Stimulated activated CD8-positive, alpha-beta memory T cell treated with anti-CD3 and anti-CD28 coated beads, Interleukin-12 subunit alpha, Interleukin-12 subunit beta, amount 100 ng/mL, for 24 hours (primary cell): ENCODE measurements around the gene MYOG.
A peak's percentile ranks its signal among the peaks of the same experiment; 100 is the strongest.

Source experiments
- DNase-seq: peaks from one replicate; pipeline ENCODE4 v3.0.0-alpha.2; 2020; ENCODE audit errors: extremely low read depth

The MYOG gene

DNA sequence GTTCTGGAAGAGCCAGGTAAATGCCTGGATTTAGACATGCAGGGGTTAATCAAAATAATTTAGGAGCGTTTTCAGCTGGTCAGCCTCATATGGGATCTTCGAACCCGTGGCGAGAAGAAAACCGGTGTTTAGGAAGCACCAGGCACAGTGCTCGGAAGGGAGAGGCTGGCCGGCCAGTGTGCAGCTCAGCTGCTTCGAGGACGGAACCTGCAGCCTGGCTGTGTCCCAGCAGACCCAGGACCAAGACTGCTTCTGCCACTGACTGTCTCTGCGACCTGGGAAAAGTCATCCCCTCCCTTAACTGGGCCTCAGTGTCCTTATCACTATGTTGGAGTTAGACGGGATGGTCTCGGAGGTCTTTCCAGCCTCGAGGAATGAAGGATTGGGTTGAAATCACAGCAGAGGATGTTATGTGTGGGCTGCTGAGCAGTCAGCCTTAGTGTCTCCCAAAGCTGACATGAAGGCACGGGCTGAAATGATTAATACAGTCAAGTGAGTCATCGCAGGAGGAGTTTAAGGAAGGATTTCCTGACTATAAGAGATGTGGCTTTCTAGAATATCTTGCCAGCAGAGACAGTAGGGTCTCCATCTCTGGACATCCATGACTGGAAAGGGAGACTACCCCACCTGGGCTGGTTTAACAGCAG lies 38.7 kb downstream of the MYOG start:
- DNase-seq, result no peak

- no peak for DNase-seq
Measured at GRCh38 chr1:203045821-203046594, 39.8 kb downstream of the MYOG start.

GRCh38 chr1:203045336-203045735 lies 40.5 kb downstream of the MYOG start:
- no peak for DNase-seq

GRCh38 chr1:203044546-203045250 lies 41.1 kb downstream of the MYOG start:
- no peak for DNase-seq

GRCh38 chr1:203043830-203044545 lies 41.8 kb downstream of the MYOG start:
- no peak for DNase-seq

DNA sequence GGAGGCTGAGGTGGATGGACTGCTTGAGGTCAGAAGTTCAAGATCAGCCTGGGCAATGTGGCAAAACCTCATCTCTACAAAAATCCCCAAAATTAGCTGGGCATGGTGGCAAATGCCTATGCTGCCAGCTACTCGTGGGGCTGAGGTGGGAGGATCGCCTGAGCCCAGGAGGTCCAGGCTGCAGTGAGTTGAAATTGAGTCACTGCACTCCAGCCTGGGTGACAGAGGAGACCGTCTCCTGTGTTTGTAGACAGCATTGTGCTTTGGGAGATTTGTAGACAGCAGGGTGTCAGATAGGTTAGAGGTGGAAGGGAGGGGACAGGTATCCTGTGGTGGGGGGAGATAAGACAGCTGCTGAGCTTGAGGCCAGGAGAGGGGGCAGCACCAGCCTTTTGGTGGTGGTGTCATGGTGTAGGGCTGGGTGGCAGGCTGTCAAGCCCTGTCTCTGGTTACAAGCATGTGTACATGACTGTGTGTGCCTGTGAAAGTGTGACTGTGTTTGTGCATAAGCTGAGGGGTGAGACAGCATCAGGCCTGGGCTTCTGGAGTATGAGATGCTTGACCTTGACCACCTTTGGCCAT lies 44.4 kb downstream of the MYOG start:
- DNase-seq, result no peak

- no peak for DNase-seq
Measured at GRCh38 chr1:203040513-203041275, 45.1 kb downstream of the MYOG start.

- no peak for DNase-seq
Measured at GRCh38 chr1:203039609-203040512, 46.0 kb downstream of the MYOG start.

- DNase-seq, result peak; percentile 32
Measured at GRCh38 chr1:203038891-203039608, 46.8 kb downstream of the MYOG start.

- no peak for DNase-seq
Measured at GRCh38 chr1:203038217-203038741, 47.5 kb downstream of the MYOG start.

- no peak for DNase-seq
Measured at GRCh38 chr1:203037509-203038190, 48.2 kb downstream of the MYOG start.

DNA sequence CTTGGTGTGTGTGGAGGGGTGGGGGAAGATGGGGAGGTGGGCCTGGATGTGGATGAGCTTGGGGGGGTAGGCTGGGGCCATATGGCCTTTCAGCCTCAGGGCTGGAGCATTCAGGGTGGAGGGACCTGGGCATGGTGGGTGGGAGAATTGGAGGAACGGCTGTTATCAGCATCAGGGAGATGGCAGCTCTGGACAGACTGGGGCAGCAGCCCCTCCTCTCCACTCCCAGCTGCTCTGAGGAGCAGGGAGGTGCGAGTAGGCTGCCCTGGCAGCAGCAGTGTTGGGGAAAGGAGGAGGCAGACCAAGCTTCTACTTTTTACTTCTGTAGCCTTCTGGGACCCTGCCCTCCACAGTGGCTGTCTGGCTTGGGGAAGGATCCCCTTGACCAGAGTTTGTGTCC lies 49.3 kb downstream of the MYOG start:
- no peak for DNase-seq

DNA sequence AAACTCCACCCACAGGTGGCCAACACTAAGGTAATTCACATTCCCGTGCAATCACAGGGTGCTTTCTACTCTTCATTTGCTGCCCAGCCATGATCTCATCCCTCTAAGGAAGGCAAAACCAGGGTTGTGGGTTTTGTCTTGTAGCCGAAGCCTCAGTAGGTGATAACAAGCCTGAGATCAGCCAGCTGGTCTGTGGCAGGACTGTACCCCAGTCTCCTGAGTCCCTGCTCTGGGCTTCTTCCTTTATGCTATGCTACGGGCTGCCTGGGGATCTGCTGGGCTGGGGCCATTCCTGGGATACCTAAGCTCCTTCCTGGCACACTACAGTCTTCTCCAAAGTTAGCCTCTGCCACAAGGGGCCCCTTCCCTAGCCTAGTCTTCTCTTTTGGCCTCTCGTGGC lies 49.7 kb downstream of the MYOG start:
- no peak for DNase-seq

DNA sequence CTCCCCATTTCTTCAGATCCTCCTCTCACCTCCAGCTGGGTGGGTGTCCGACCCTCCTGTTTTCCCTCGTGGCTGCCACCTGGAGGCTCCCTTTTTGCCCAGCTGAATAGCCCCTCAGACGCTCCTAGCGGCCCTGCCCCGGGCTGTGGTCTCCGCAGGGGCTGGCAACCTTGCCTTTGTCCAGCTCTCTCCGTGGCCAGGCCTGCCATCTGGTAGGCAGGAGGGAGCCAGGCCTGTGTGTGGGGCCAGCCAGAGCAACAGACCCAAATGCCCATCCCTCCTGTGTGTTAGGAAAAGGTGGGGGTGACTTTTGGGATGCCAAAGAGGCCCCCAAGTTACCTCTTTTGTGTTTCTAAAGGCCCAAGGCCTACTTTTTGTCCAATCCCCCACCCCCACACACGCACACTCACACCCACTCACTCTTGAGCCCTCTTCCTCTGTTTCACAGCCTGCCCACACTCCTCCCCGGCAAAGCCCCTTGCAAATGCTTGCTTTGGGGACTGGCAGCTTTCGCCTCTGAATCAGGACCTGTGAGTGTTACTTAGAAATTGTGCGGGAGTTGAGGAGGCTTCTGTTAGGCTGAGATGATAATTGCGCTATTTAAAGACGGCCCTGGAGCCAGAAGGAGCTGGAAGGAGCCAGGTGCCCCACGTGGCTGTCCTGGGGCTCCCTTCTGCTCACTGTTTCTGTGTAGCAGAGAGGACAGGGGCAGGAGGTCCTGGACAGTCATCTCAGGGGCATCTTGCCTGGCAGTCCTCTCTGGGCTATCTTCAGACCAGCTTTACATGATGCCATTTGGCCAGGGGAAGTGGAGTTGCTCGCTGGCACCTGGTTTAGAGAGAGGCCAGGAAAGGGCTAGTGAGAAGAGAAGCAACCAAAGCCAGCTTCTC lies 50.5 kb downstream of the MYOG start:
- no peak for DNase-seq

DNA sequence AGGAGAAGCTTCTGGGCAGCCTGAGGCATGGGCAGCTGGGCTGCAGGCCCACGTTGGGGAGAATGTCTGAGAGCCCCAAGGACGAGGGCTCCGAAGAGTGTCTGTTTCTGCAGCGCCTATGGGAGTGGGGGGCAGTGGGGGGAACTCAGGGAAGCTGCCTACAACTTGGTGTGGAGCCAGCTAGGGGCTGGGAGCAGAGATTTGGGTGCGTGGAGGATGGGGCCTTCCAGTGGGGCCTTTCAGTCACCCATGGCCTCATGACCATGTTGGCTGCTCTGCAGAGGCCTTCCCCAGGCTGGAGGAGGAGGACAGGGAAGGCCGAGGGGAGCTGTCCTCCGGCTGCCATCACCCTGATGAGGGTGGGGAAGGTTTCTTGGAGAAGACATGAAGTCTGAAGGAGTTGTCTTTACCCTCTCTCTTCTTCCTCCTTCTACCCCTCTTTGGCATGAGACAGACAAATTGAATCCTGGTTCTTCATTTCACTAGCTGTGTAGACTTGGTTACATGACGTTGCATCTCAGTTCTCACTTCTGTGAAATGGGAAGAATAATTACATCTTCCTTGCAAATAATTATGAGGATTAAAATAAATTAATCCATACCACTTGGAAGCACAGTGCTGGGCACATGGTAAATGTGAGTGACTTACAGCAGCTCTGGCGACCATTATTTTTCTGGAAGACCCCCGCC lies 51.2 kb downstream of the MYOG start:
- DNase-seq, result no peak

GRCh38 chr1:203033917-203034316 lies 51.9 kb downstream of the MYOG start:
- no peak for DNase-seq

DNA sequence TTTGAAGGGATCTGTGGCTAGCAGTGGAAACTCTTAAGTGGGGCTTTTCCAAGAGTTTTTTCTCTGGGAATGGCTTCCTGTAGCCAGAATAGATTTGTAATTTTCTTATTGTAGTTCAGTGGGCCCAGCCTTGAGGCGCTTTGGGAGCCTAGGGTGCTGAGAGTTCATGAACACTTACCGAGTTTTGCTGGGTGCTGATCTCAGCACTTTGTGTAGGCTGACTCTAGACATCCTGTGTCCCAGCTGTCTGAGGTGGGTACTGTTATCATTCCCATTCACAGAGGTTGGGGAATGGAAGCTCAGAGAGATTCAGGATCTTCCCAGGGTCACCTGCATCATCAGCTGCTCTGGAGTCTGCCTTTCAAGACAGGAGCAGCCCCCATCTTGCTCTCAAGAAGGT lies 52.5 kb downstream of the MYOG start:
- no peak for DNase-seq
